ENCODE measurements around the gene SCARF1.

DNA sequence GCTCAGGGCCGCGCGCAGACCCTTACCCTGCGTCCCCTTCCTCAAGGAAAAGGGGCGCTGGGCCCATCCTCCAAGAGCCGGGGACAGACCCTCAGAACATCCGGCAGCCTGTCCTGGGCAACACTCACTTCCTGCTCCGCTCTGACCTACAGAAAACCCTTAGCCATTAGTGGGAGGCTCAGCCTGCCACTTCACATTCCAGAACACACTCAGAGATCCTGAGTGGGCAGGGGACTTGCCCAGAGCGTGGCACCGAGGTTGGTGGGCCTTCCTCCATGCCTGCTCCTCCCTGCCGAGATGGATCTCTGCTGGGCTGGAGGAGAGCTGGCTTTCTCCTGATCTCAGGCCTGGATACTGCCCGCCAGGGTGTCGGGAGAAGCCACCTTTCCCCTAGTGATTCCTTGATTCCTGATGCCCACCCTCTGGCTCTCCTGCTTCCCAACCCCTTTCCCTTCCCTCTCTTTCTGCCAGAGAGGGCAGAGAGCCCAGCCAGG is 1.5 kb downstream of the SCARF1 start:
- no peak; the same call in 1 of the 2 replicates for TF ChIP-seq POLR2AphosphoS5 (IDR thresholded peaks at IDR 0.05; ENCODE audit: low read depth, low read length)
- no peak for TF ChIP-seq POLR2A (IDR thresholded peaks at IDR 0.05; ENCODE audit: low read depth, low read length)
- no peak for TF ChIP-seq TAF1 (IDR thresholded peaks at IDR 0.05; ENCODE audit: low read depth, low read length)
- TF ChIP-seq POU2F2 (IDR thresholded peaks at IDR 0.05; ENCODE audit: low read depth, low read length) = no peak
